CD14-positive monocyte (primary cell): Measurements from ENCODE around the gene VSIG10L. TPM values are rescaled to one million over a fixed set of nuclear protein-coding genes. Genes with fewer than 3 reads are reported as not detected.

Experiments
- DNase-seq, 3 donors: peaks; one replicate each; pipeline ENCODE4 v3.0.0-alpha.2; 2011 to 2022
- H2AFZ ChIP-seq: 2 replicates; pipeline ENCODE4 v1.6.0; 2012; ENCODE audit warnings: mild to moderate bottlenecking, low read depth, low read length, inconsistent platforms; ENCODE audit not compliant: insufficient read depth, poor library complexity, severe bottlenecking
- H3K27ac ChIP-seq, 2 donors: 1 replicate in 1 of 2; 2 replicates in 1 of 2; pipeline ENCODE4 v1.5.1; 2012 to 2013; ENCODE audit warnings: low read length in 2 of 2, control low read depth in 1 of 2, inconsistent platforms in 1 of 2, low read depth in 1 of 2, mild to moderate bottlenecking in 1 of 2
- H3K27me3 ChIP-seq, 2 donors: one replicate each; pipeline versions ENCODE4 v1.6.0 to v1.6.1; 2011 to 2013; ENCODE audit warnings: low read length in 2 of 2; ENCODE audit not compliant: control insufficient read depth in 2 of 2, insufficient read depth in 2 of 2
- H3K36me3 ChIP-seq, 2 donors: replicated peaks in 1 of 2; 1 replicate in 1 of 2; 2 replicates in 1 of 2; pipeline versions ENCODE4 v1.5.1 to v1.6.1; 2012 to 2013; ENCODE audit warnings: low read length in 2 of 2, control low read depth in 1 of 2, inconsistent platforms in 1 of 2, mild to moderate bottlenecking in 1 of 2; ENCODE audit not compliant: insufficient read depth in 2 of 2, control insufficient read depth in 1 of 2
- H3K4me1 ChIP-seq, 2 donors: 1 replicate in 1 of 2; 2 replicates in 1 of 2; pipeline versions ENCODE4 v1.5.1 to v1.6.1; 2012 to 2013; ENCODE audit warnings: low read length in 2 of 2, control low read depth in 1 of 2, inconsistent platforms in 1 of 2, mild to moderate bottlenecking in 1 of 2, moderate library complexity in 1 of 2; ENCODE audit not compliant: insufficient read depth in 2 of 2, control insufficient read depth in 1 of 2
- H3K4me2 ChIP-seq: replicated peaks from 2 replicates; pipeline ENCODE3; 2012; ENCODE audit warnings: low read length, moderate library complexity, mild to moderate bottlenecking; ENCODE audit not compliant: poor library complexity, severe bottlenecking; ENCODE audit errors: extremely low read depth
- H3K4me3 ChIP-seq, 3 experiments: fragments of 200-600 bp in 1 of 3; sonication (generic) in 1 of 3; replicated peaks in 1 of 3; 1 replicate in 2 of 3; 2 replicates in 1 of 3; pipeline ENCODE4 v1.5.1; 2011 to 2013; ENCODE audit warnings: low read length in 3 of 3, mild to moderate bottlenecking in 3 of 3, control low read depth in 2 of 3, low read depth in 2 of 3, inconsistent platforms in 1 of 3, moderate library complexity in 1 of 3
- H3K79me2 ChIP-seq: 2 replicates; pipeline ENCODE4 v1.6.0; 2012; ENCODE audit warnings: mild to moderate bottlenecking, control low read depth, inconsistent platforms, low read length, moderate library complexity; ENCODE audit not compliant: insufficient read depth
- H3K9ac ChIP-seq: 2 replicates; pipeline ENCODE4 v1.6.0; 2017; ENCODE audit warnings: low read length, mild to moderate bottlenecking; ENCODE audit not compliant: insufficient read depth, poor library complexity, severe bottlenecking
- H3K9me3 ChIP-seq, 2 donors: replicated peaks in 1 of 2; 1 replicate in 1 of 2; 2 replicates in 1 of 2; pipeline versions ENCODE4 v1.5.1 to v1.6.1; 2012 to 2013; ENCODE audit warnings: low read length in 2 of 2, control low read depth in 1 of 2; ENCODE audit not compliant: control insufficient read depth in 1 of 2, insufficient read depth in 1 of 2
- H4K20me1 ChIP-seq: 2 replicates; pipeline ENCODE4 v1.6.0; 2012; ENCODE audit warnings: mild to moderate bottlenecking, low read length, control low read depth, moderate library complexity; ENCODE audit not compliant: insufficient read depth
- H3K27ac Mint-ChIP-seq, 7 donors: one replicate each; pipeline ENCODE4 v1.8.0; 2020; ENCODE audit warnings: mild to moderate bottlenecking in 7 of 7, mixed read lengths in 7 of 7, moderate library complexity in 6 of 7, inconsistent platforms in 2 of 7
- H3K27me3 Mint-ChIP-seq, 3 donors: one replicate each; pipeline ENCODE4 v1.8.0; 2021 to 2022; ENCODE audit warnings: low read depth in 3 of 3, mild to moderate bottlenecking in 3 of 3, mixed read lengths in 3 of 3, moderate library complexity in 3 of 3, inconsistent platforms in 1 of 3
- H3K36me3 Mint-ChIP-seq, 2 donors: one replicate each; pipeline ENCODE4 v1.8.0; 2020; ENCODE audit warnings: mixed read lengths in 2 of 2, inconsistent platforms in 1 of 2, mild to moderate bottlenecking in 1 of 2
- H3K4me1 Mint-ChIP-seq: one replicate; pipeline ENCODE4 v1.8.0; 2020; ENCODE audit warnings: mild to moderate bottlenecking, mixed read lengths
- H3K4me3 Mint-ChIP-seq, 2 donors: one replicate each; pipeline ENCODE4 v1.8.0; 2020; ENCODE audit warnings: mild to moderate bottlenecking in 2 of 2, mixed read lengths in 2 of 2, moderate library complexity in 1 of 2
- H3K9me3 Mint-ChIP-seq, 7 donors: one replicate each; pipeline ENCODE4 v1.8.0; 2020 to 2022; ENCODE audit warnings: mixed read lengths in 7 of 7, mild to moderate bottlenecking in 6 of 7, moderate library complexity in 6 of 7, inconsistent platforms in 2 of 7
- WGBS: methylation state at CpG from one replicate; pipeline ENCODE4 v1.1.5; 2013; ENCODE audit warnings: missing lambda C conversion rate; ENCODE audit not compliant: insufficient coverage; 5-methylcytosine and 5-hydroxymethylcytosine counted together
- intact Hi-C, 2 donors: fragments of 100-400 bp; cut with micrococcal nuclease; formaldehyde crosslinking; loops; one replicate each; pipeline versions ENCODE4 v1.15.0 to v1.15.1; 2023
- polyA plus RNA-seq, 3 donors: library from polyadenylated mRNA; depleted of rRNA in 1 of 3; unstranded in 2 of 3; stranded (reverse) in 1 of 3; fragments of 300-500 nt in 2 of 3; fragments of >200 nt in 1 of 3; fragmentation: Illumina TruSeq in 2 of 3; gene quantifications; 1 replicate in 2 of 3; 2 replicates in 1 of 3; pipeline ENCODE4 v1.2.3, GENCODE V29; 2012 to 2021
- TF ChIP-seq, protein P1 (sequence below): fragments of 200-600 bp; IDR thresholded peaks from one replicate; pipeline ENCODE4 v1.8.0; 2022; ENCODE audit warnings: antibody characterized with exemption, mild to moderate bottlenecking

VSIG10L gene
- polyA plus RNA-seq, 3 donors = 0.62 to 2.3 (median 0.73) TPM

DNA sequence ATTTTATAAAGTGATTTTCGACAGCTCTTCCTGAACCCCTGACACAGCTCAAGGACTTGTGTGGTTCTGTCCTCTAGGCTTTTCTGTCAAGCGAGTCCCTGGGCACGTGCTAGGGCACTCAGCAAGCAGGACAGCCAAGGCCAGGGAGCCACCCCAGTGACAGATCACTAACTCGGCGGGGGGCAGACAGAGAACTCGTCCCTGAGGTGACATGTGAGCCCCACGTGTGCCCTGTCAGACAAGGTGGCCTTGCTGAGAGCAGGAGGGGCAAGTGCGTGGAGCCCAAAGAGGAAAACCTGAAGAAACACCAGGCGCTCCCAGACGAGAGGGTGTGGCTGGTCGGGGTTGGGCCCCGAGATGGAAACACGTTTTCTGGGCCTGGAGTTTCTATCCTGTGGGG, 19.3 kb upstream of the VSIG10L start:
- TF ChIP-seq, protein P1, sequence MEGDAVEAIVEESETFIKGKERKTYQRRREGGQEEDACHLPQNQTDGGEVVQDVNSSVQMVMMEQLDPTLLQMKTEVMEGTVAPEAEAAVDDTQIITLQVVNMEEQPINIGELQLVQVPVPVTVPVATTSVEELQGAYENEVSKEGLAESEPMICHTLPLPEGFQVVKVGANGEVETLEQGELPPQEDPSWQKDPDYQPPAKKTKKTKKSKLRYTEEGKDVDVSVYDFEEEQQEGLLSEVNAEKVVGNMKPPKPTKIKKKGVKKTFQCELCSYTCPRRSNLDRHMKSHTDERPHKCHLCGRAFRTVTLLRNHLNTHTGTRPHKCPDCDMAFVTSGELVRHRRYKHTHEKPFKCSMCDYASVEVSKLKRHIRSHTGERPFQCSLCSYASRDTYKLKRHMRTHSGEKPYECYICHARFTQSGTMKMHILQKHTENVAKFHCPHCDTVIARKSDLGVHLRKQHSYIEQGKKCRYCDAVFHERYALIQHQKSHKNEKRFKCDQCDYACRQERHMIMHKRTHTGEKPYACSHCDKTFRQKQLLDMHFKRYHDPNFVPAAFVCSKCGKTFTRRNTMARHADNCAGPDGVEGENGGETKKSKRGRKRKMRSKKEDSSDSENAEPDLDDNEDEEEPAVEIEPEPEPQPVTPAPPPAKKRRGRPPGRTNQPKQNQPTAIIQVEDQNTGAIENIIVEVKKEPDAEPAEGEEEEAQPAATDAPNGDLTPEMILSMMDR = no peak
- Histone ChIP-seq H4K20me1 (no peaks in the 10 kb centered on the region), H3K27me3 (no peaks in the 10 kb centered on the region), H3K4me2 (no peak overlapping the region), H3K9me3 (no peaks in the 10 kb centered on the region), H3K9ac (no peak overlapping the region), H2AFZ (no peak overlapping the region), H3K27ac (no peak overlapping the region), H3K4me1 (peaks cover 10 to 33% of the 10 kb centered on the region in 2 donors), H3K4me3 (no peak overlapping the region), H3K36me3 (peaks cover 0 to 4% of the 10 kb centered on the region in 2 donors), H3K79me2 (peaks cover 40% of the 10 kb centered on the region)
- H3K4me3 Mint-ChIP-seq = no peak overlapping the region
- no peaks in the 10 kb centered on the region for H3K27me3 Mint-ChIP-seq
- peaks cover 15 to 31% of the 10 kb centered on the region in 2 donors for H3K36me3 Mint-ChIP-seq
- H3K4me1 Mint-ChIP-seq = peaks cover 32% of the 10 kb centered on the region
- DNase-seq = no peak
- WGBS = 91% methylated on average over 10 of the region's 13 CpGs
- intact Hi-C loops = no loop called here
- H3K27ac Mint-ChIP-seq = no peak overlapping the region
- no peaks in the 10 kb centered on the region for H3K9me3 Mint-ChIP-seq

DNA sequence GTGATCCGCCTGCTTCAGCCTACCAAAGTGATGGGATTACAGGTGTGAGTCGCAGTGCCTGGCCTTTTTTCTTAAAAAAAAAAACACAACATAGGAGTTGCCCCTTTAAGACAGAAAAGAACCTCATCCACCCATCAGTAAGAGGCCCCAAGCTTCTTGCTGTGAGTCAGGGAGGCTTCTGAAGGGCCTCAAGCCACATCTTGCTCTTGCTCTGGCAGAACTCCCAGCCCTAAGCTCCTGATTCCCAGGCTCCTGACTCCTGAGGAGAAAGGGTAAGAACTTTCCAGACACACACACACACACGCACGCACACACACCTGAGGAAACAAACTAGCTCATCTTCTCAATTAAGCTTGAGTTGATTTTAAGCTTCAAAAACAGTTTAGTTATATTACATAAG, 17.4 kb upstream of the VSIG10L start:
- no CpG with 5 or more reads among the region's 4 CpGs for WGBS

More for the DNA sequence above, 17.4 kb upstream of the VSIG10L start:
- peaks cover 0 to 17% of the 10 kb centered on the region in 2 donors for H3K4me1 ChIP-seq
- peaks cover 19 to 32% of the 10 kb centered on the region in 2 donors for H3K36me3 Mint-ChIP-seq
- no peak overlapping the region for H3K9ac ChIP-seq
- H3K79me2 ChIP-seq = peaks cover 27% of the 10 kb centered on the region
- no peak overlapping the region for H2AFZ ChIP-seq
- H3K9me3 ChIP-seq = no peaks in the 10 kb centered on the region
- no peak overlapping the region for H3K4me3 Mint-ChIP-seq
- TF ChIP-seq, protein P1 = no peak
- H3K4me3 ChIP-seq = no peak overlapping the region
- H3K27me3 ChIP-seq = no peaks in the 10 kb centered on the region
- H3K4me2 ChIP-seq = no peak overlapping the region
- peaks cover 2 to 6% of the 10 kb centered on the region in 2 donors for H3K36me3 ChIP-seq
- DNase-seq = no peak
- H4K20me1 ChIP-seq = no peaks in the 10 kb centered on the region
- peaks cover 20% of the 10 kb centered on the region for H3K4me1 Mint-ChIP-seq
- no peaks in the 10 kb centered on the region for H3K27me3 Mint-ChIP-seq
- no peaks in the 10 kb centered on the region for H3K9me3 Mint-ChIP-seq
- no peak overlapping the region for H3K27ac ChIP-seq
- intact Hi-C loops = no loop called here
- peak overlapping the region in 2 of 7 donors; percentile 18 to 54 for H3K27ac Mint-ChIP-seq
